GM12878 (cell line): ENCODE results near the gene FADS3.

ENCODE experiments used
- EP300 ChIP-seq, 2 experiments: fragments of 150-350 bp in 1 of 2; IDR thresholded peaks; 2 replicates each; pipeline ENCODE4 v1.6.1; 2011 to 2012; ENCODE audit warnings: low read depth in 2 of 2, low read length in 2 of 2, borderline replicate concordance in 1 of 2, improper control_type of control experiment in 1 of 2, inconsistent platforms in 1 of 2; ENCODE audit not compliant: control insufficient read depth in 1 of 2
- FOS ChIP-seq: IDR thresholded peaks from 3 replicates; pipeline ENCODE4 v1.6.1; 2011; ENCODE audit warnings: borderline replicate concordance; ENCODE audit not compliant: insufficient read length; ENCODE audit errors: extremely low read depth
- TCF12 ChIP-seq: IDR thresholded peaks from 2 replicates; pipeline ENCODE4 v1.6.1; 2011; ENCODE audit warnings: low read depth, mild to moderate bottlenecking, low read length
- TF ChIP-seq, protein P1 (sequence below): IDR thresholded peaks from 2 replicates; pipeline ENCODE4 v1.6.1; 2011; ENCODE audit warnings: borderline replicate concordance, low read depth, mild to moderate bottlenecking, moderate library complexity, low read length; ENCODE audit not compliant: insufficient read depth, poor library complexity, severe bottlenecking

DNA sequence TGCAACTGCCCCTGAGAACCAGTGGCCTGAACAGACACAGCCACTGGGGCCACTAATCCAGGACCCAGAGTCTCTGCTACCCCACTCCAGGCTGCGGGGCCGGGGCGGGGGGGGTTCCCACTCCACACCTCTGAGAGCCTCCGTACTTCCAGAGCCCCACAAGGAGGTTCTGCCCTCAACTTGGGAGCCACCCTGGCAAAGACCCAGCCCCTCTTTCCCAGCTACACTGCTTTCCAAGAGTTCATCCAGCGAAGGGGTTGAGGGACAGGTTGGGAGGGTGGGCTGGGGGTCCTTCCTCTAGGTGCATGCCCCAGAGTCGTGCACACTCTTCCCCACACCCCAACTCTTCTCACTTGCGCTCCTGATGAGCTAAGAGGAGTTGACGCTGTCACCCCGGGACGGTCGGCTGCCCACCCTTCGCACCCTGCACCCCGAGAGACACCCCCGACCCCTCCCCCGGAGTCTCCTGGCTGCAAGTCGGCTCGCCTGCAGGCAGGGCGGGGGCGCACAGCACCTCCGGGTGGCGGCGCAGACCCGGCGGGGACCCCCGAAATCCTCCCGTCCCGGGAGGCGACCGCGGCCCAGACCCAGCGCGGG lies 25.5 kb upstream of the FADS3 start:
- TF ChIP-seq, protein P1, sequence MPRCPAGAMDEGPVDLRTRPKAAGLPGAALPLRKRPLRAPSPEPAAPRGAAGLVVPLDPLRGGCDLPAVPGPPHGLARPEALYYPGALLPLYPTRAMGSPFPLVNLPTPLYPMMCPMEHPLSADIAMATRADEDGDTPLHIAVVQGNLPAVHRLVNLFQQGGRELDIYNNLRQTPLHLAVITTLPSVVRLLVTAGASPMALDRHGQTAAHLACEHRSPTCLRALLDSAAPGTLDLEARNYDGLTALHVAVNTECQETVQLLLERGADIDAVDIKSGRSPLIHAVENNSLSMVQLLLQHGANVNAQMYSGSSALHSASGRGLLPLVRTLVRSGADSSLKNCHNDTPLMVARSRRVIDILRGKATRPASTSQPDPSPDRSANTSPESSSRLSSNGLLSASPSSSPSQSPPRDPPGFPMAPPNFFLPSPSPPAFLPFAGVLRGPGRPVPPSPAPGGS = no peak
- TF ChIP-seq EP300 (IDR thresholded peaks at IDR 0.05; ENCODE audit: borderline replicate concordance in 1 of 2, control insufficient read depth in 1 of 2, low read depth in 2 of 2, low read length in 2 of 2) = no peak
- no peak for TF ChIP-seq TCF12
- no peak for TF ChIP-seq FOS
